Neural progenitor cell (in vitro differentiated cells): ENCODE data around the gene EPB41L4B. TPM values are rescaled to one million over a fixed set of nuclear protein-coding genes. Genes with fewer than 3 reads are reported as not detected.

Experiments
- DNase-seq: peaks from one replicate; pipeline ENCODE4 v3.0.0-alpha.2; 2016; ENCODE audit warnings: low spot score
- H2AFZ ChIP-seq: fragments of 200-600 bp; sonication (generic); replicated peaks from 2 replicates; pipeline ENCODE4 v1.6.1; 2016; ENCODE audit warnings: antibody characterized with exemption
- H3F3A ChIP-seq: fragments of 200-600 bp; sonication (generic); 2 replicates; pipeline ENCODE4 v1.6.1; 2016; ENCODE audit warnings: antibody characterized with exemption, low read depth
- H3K27ac ChIP-seq: fragments of 200-600 bp; sonication (generic); 2 replicates; pipeline ENCODE4 v1.5.1; 2016; ENCODE audit warnings: mild to moderate bottlenecking
- H3K27me3 ChIP-seq: fragments of 200-600 bp; sonication (generic); 2 replicates; pipeline ENCODE4 v1.6.1; 2016; ENCODE audit warnings: mild to moderate bottlenecking, moderate library complexity
- H3K36me3 ChIP-seq: fragments of 200-600 bp; sonication (generic); 2 replicates; pipeline ENCODE4 v1.5.1; 2016
- H3K4me1 ChIP-seq: fragments of 200-600 bp; sonication (generic); 2 replicates; pipeline ENCODE4 v1.6.1; 2016; ENCODE audit warnings: mixed run types
- H3K4me2 ChIP-seq: fragments of 200-600 bp; sonication (generic); 2 replicates; pipeline ENCODE4 v1.6.1; 2016
- H3K4me3 ChIP-seq: fragments of 200-600 bp; sonication (generic); 2 replicates; pipeline ENCODE4 v1.5.1; 2016
- H3K79me2 ChIP-seq: fragments of 200-600 bp; sonication (generic); 2 replicates; pipeline ENCODE4 v1.6.1; 2016; ENCODE audit warnings: low read depth
- H3K9ac ChIP-seq: fragments of 200-600 bp; sonication (generic); 2 replicates; pipeline ENCODE4 v1.6.1; 2016
- H3K9me3 ChIP-seq: fragments of 200-600 bp; sonication (generic); 2 replicates; pipeline ENCODE4 v1.5.1; 2016; ENCODE audit warnings: low read depth
- H4K20me1 ChIP-seq: fragments of 200-600 bp; sonication (generic); 2 replicates; pipeline ENCODE4 v1.6.1; 2016; ENCODE audit warnings: low read depth
- H3K27ac Mint-ChIP-seq: 3 replicates; pipeline ENCODE4 v1.8.0; 2021; ENCODE audit warnings: mixed read lengths
- H3K27me3 Mint-ChIP-seq: 2 replicates; pipeline ENCODE4 v1.8.0; 2022; ENCODE audit warnings: low read depth, mild to moderate bottlenecking, inconsistent platforms, moderate library complexity, mixed read lengths; ENCODE audit not compliant: insufficient read depth
- H3K36me3 Mint-ChIP-seq: 3 replicates; pipeline ENCODE4 v1.8.0; 2021; ENCODE audit warnings: mixed read lengths
- H3K4me1 Mint-ChIP-seq: 3 replicates; pipeline ENCODE4 v1.8.0; 2021; ENCODE audit warnings: mixed read lengths
- H3K4me3 Mint-ChIP-seq: 3 replicates; pipeline ENCODE4 v1.8.0; 2021; ENCODE audit warnings: mild to moderate bottlenecking, moderate library complexity, mixed read lengths
- H3K9me3 Mint-ChIP-seq: 3 replicates; pipeline ENCODE4 v1.8.0; 2020; ENCODE audit warnings: mixed read lengths
- EZH2 ChIP-seq: fragments of 200-600 bp; sonication (generic); IDR thresholded peaks from 2 replicates; pipeline ENCODE4 v1.6.1; 2017; ENCODE audit warnings: antibody characterized with exemption, mild to moderate bottlenecking, moderate library complexity
- EZH2phosphoT487 ChIP-seq: fragments of 200-600 bp; sonication (generic); IDR thresholded peaks from 2 replicates; pipeline ENCODE4 v1.6.1; 2017; ENCODE audit warnings: antibody characterized with exemption
- total RNA-seq: library from RNA; depleted of rRNA; stranded (reverse); fragments of >200 nt; gene quantifications from 2 replicates; pipeline ENCODE4 v1.2.3, GENCODE V29; 2015; ENCODE audit warnings: low replicate concordance
- TF ChIP-seq, protein P1 (sequence below): fragments of 200-600 bp; sonication (generic); IDR thresholded peaks from 2 replicates; pipeline ENCODE4 v1.5.1; 2017; ENCODE audit warnings: antibody characterized with exemption, mild to moderate bottlenecking

The EPB41L4B gene
- total RNA-seq, 1 donor from 2014 or later, result 6.2 TPM

DNA sequence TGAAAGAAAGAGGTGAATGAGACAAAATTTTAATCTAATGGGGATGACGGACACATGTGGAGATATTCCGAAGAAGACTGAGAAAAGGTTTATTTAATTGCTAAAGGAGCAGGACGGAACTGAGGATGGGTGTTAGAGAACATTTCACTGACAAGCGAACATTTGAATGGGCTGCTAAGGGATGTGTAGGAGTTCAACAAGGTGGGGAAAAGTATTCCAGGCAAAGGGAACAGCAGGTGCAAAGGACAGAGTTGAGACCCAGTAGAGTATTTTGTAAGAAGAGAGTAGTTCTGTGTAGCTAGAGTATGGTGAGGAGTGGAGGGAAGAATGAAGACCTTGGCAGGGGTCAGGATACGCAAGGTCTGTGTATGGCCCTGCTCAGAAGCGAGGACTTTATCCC lies 106.4 kb downstream of the EPB41L4B start:
- no peak overlapping the region for H3K4me3 ChIP-seq
- no peak for DNase-seq
- H3K27ac Mint-ChIP-seq, result no peak overlapping the region
- H3K4me3 Mint-ChIP-seq, result no peak overlapping the region
- TF ChIP-seq, protein P1, sequence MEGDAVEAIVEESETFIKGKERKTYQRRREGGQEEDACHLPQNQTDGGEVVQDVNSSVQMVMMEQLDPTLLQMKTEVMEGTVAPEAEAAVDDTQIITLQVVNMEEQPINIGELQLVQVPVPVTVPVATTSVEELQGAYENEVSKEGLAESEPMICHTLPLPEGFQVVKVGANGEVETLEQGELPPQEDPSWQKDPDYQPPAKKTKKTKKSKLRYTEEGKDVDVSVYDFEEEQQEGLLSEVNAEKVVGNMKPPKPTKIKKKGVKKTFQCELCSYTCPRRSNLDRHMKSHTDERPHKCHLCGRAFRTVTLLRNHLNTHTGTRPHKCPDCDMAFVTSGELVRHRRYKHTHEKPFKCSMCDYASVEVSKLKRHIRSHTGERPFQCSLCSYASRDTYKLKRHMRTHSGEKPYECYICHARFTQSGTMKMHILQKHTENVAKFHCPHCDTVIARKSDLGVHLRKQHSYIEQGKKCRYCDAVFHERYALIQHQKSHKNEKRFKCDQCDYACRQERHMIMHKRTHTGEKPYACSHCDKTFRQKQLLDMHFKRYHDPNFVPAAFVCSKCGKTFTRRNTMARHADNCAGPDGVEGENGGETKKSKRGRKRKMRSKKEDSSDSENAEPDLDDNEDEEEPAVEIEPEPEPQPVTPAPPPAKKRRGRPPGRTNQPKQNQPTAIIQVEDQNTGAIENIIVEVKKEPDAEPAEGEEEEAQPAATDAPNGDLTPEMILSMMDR, result no peak
- TF ChIP-seq EZH2 (no peak), EZH2phosphoT487 (no peak)
- H3K4me2 ChIP-seq, result no peak overlapping the region
- no peaks in the 10 kb centered on the region for H3K4me1 ChIP-seq
- no peak overlapping the region for H3K27ac ChIP-seq
- H3K27me3 ChIP-seq, result no peaks in the 10 kb centered on the region
- H3K4me1 Mint-ChIP-seq, result peaks cover 13% of the 10 kb centered on the region
- H2AFZ ChIP-seq, result no peak overlapping the region
- H3K36me3 Mint-ChIP-seq, result no peaks in the 10 kb centered on the region
- H3K36me3 ChIP-seq, result no peaks in the 10 kb centered on the region
- H3K9ac ChIP-seq, result no peak overlapping the region
- no peaks in the 10 kb centered on the region for H3K79me2 ChIP-seq
- H3K9me3 ChIP-seq, result no peaks in the 10 kb centered on the region
- H3K27me3 Mint-ChIP-seq, result peaks cover 2% of the 10 kb centered on the region
- H3F3A ChIP-seq, result peaks cover 3% of the 10 kb centered on the region
- no peaks in the 10 kb centered on the region for H4K20me1 ChIP-seq
- H3K9me3 Mint-ChIP-seq, result no peaks in the 10 kb centered on the region

DNA sequence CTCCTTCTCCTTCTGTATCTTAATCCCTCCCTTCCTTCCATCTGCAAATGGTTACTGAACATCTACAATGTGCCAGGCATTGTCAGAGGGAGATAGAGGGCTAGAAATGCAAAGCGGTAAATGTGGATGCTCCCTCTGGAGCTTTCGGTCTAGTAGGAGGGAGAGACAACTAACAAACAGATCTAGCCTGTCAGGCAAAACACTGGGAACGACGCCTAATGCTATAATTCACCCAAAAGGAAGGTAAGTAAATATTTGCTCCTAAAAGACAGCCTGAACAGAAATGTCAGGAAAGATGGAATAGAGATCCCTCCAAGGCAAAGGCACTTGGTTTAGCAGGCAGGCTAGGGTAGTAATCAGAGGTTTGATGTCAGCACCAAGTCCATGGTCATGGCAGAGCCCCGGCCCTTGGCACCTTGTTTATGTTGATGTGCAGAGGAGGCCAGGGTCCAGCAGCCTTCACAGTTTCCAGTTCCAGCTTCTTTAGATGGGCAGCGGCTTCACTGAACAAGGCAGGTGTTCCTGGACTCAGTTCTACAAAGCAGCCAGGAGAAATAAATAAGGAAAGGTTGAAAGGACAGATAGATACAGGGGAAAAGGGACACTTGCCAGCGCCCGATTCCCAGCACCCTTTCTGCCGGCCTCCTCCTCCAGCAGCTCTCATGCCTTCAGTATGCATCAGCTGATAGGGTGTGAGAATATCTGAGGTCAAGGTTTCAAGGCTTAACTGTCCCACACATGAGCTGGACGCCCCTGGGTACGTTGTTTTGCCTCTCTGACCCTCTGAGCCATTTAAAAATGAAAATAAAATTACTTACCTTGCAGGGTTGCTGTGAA lies 107.4 kb downstream of the EPB41L4B start:
- H3K4me2 ChIP-seq, result no peak overlapping the region
- peaks cover 13% of the 10 kb centered on the region for H3K4me1 Mint-ChIP-seq
- H4K20me1 ChIP-seq, result no peaks in the 10 kb centered on the region
- H3K27ac ChIP-seq, result no peak overlapping the region
- H3K27me3 Mint-ChIP-seq, result peaks cover 2% of the 10 kb centered on the region
- no peak overlapping the region for H3K9ac ChIP-seq
- peaks cover under 1% of the 10 kb centered on the region for H3F3A ChIP-seq
- H3K9me3 ChIP-seq, result no peaks in the 10 kb centered on the region
- no peak overlapping the region for H3K4me3 Mint-ChIP-seq
- H3K79me2 ChIP-seq, result no peaks in the 10 kb centered on the region
- no peak overlapping the region for H3K27ac Mint-ChIP-seq
- no peak overlapping the region for H3K4me3 ChIP-seq
- no peak overlapping the region for H2AFZ ChIP-seq
- H3K27me3 ChIP-seq, result no peaks in the 10 kb centered on the region
- no peak for DNase-seq
- H3K36me3 Mint-ChIP-seq, result no peaks in the 10 kb centered on the region
- TF ChIP-seq, protein P1, result no peak
- TF ChIP-seq EZH2phosphoT487 (no peak), EZH2 (no peak)
- H3K9me3 Mint-ChIP-seq, result no peaks in the 10 kb centered on the region
- no peaks in the 10 kb centered on the region for H3K36me3 ChIP-seq
- no peaks in the 10 kb centered on the region for H3K4me1 ChIP-seq

DNA sequence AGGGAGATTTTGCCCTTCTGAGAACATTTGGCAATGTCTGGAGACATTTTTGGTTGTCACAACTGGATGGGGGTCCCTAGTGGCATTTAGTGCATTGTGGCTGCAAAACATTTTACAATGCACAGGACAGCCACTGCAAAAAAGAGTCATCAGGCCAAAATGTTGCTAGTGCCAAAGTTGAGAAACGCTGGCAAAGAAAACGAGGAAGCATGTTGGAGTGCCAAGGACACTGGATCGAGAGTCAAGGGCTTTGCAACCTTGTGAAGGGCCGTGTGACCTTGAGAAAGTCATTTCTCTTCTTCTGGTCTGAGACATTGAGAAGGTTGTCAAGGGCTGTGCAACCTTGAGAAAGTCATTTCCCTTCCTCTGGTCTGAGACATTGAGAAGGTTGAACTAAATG lies 108.1 kb downstream of the EPB41L4B start:
- no peak overlapping the region for H3K4me2 ChIP-seq
- no peaks in the 10 kb centered on the region for H3F3A ChIP-seq
- no peaks in the 10 kb centered on the region for H3K36me3 Mint-ChIP-seq
- no peaks in the 10 kb centered on the region for H3K36me3 ChIP-seq
- peaks cover 13% of the 10 kb centered on the region for H3K4me1 Mint-ChIP-seq
- no peak overlapping the region for H3K4me3 ChIP-seq
- H3K9ac ChIP-seq, result no peak overlapping the region
- no peaks in the 10 kb centered on the region for H4K20me1 ChIP-seq
- H3K4me3 Mint-ChIP-seq, result no peak overlapping the region
- no peak overlapping the region for H3K27ac ChIP-seq
- H2AFZ ChIP-seq, result no peak overlapping the region
- no peaks in the 10 kb centered on the region for H3K9me3 ChIP-seq
- no peaks in the 10 kb centered on the region for H3K9me3 Mint-ChIP-seq
- H3K79me2 ChIP-seq, result no peaks in the 10 kb centered on the region
- no peak for DNase-seq
- H3K27me3 ChIP-seq, result no peaks in the 10 kb centered on the region
- H3K27ac Mint-ChIP-seq, result no peak overlapping the region
- H3K27me3 Mint-ChIP-seq, result peaks cover 2% of the 10 kb centered on the region
- TF ChIP-seq EZH2 (no peak), EZH2phosphoT487 (no peak)
- TF ChIP-seq, protein P1, result no peak
- H3K4me1 ChIP-seq, result no peaks in the 10 kb centered on the region
